ENCODE data around the gene SLC38A1.

The SLC38A1 gene

GRCh38 chr12:46271863-46272262, 3.0 kb upstream of the SLC38A1 start:
- Mint-ChIP-seq H3K4me1 (ENCODE audit: low read depth in 2 of 2) (peaks cover 13 to 21% of the 10 kb centered on the region in 2 donors), H3K36me3 (ENCODE audit: insufficient read depth) (peaks cover 15% of the 10 kb centered on the region)
- ATAC-seq (replicated peaks): no peak

GRCh38 chr12:46269429-46270241, 792 bp upstream of the SLC38A1 start:
- Mint-ChIP-seq H3K27me3 (no peaks in the 10 kb centered on the region), H3K4me1 (ENCODE audit: low read depth in 2 of 2) (peaks cover 13 to 21% of the 10 kb centered on the region in 2 donors), H3K36me3 (ENCODE audit: insufficient read depth) (peaks cover 5% of the 10 kb centered on the region), H3K4me3 (no peak overlapping the region), H3K9me3 (no peaks in the 10 kb centered on the region), H3K27ac (no peak overlapping the region)
- DNase-seq: peak; percentile 28 to 52 (median 33)
- peak; percentile 1 for ATAC-seq (replicated peaks)

More at GRCh38 chr12:46271863-46272262, 3.0 kb upstream of the SLC38A1 start:
- Mint-ChIP-seq H3K27me3 (no peaks in the 10 kb centered on the region), H3K27ac (no peak overlapping the region), H3K9me3 (no peaks in the 10 kb centered on the region), H3K4me3 (no peak overlapping the region)
- DNase-seq: no peak

- peaks cover 12% of the 10 kb centered on the region for H3K36me3 Mint-ChIP-seq (ENCODE audit: insufficient read depth)
- peak; percentile 1 for ATAC-seq (replicated peaks)
- no peak overlapping the region for H3K27ac Mint-ChIP-seq
- H3K4me3 Mint-ChIP-seq: no peak overlapping the region
- DNase-seq: peak; percentile 30 to 45 (median 39)
- H3K9me3 Mint-ChIP-seq: no peaks in the 10 kb centered on the region
- peaks cover 23 to 29% of the 10 kb centered on the region in 2 donors for H3K4me1 Mint-ChIP-seq (ENCODE audit: low read depth in 2 of 2)
- no peaks in the 10 kb centered on the region for H3K27me3 Mint-ChIP-seq
Observed at GRCh38 chr12:46267825-46268582, 839 bp downstream of the SLC38A1 start.

GRCh38 chr12:46267575-46267824, 1.3 kb downstream of the SLC38A1 start:
- Mint-ChIP-seq H3K27ac (no peak overlapping the region), H3K36me3 (ENCODE audit: insufficient read depth) (peaks cover 15% of the 10 kb centered on the region), H3K9me3 (no peaks in the 10 kb centered on the region), H3K4me1 (ENCODE audit: low read depth in 2 of 2) (peaks cover 27% of the 10 kb centered on the region in 2 donors), H3K27me3 (no peaks in the 10 kb centered on the region), H3K4me3 (no peak overlapping the region)
- ATAC-seq (replicated peaks) (no peak), DNase-seq (no peak)

- Mint-ChIP-seq H3K9me3 (no peaks in the 10 kb centered on the region), H3K4me3 (no peak overlapping the region), H3K27me3 (no peaks in the 10 kb centered on the region), H3K4me1 (ENCODE audit: low read depth in 2 of 2) (peaks cover 27% of the 10 kb centered on the region in 2 donors), H3K27ac (no peak overlapping the region), H3K36me3 (ENCODE audit: insufficient read depth) (peaks cover 19% of the 10 kb centered on the region)
- peak; percentile 67 to 74 (median 72) for DNase-seq
- ATAC-seq (replicated peaks): peak; percentile 56
Observed at GRCh38 chr12:46266869-46267574, 1.8 kb downstream of the SLC38A1 start.

GRCh38 chr12:46266382-46266791, 2.5 kb downstream of the SLC38A1 start:
- H3K36me3 Mint-ChIP-seq (ENCODE audit: insufficient read depth): peaks cover 24% of the 10 kb centered on the region
- no peaks in the 10 kb centered on the region for H3K9me3 Mint-ChIP-seq
- ATAC-seq (replicated peaks) (peak; percentile 18), DNase-seq (peak; percentile 16 to 43 (median 33))
- H3K4me1 Mint-ChIP-seq (ENCODE audit: low read depth in 2 of 2): peaks cover 27 to 31% of the 10 kb centered on the region in 2 donors
- H3K27me3 Mint-ChIP-seq: no peaks in the 10 kb centered on the region
- H3K4me3 Mint-ChIP-seq: no peak overlapping the region
- H3K27ac Mint-ChIP-seq: no peak overlapping the region

GRCh38 chr12:46265734-46266133, 3.1 kb downstream of the SLC38A1 start:
- Mint-ChIP-seq H3K4me1 (ENCODE audit: low read depth in 2 of 2) (peaks cover 27 to 30% of the 10 kb centered on the region in 2 donors), H3K4me3 (no peak overlapping the region), H3K27me3 (no peaks in the 10 kb centered on the region), H3K36me3 (ENCODE audit: insufficient read depth) (peaks cover 24% of the 10 kb centered on the region), H3K9me3 (no peaks in the 10 kb centered on the region), H3K27ac (no peak overlapping the region)
- no peak for DNase-seq
- no peak for ATAC-seq (replicated peaks)

- ATAC-seq (replicated peaks) (no peak), DNase-seq (no peak)
- no peaks in the 10 kb centered on the region for H3K9me3 Mint-ChIP-seq
- no peaks in the 10 kb centered on the region for H3K27me3 Mint-ChIP-seq
- H3K36me3 Mint-ChIP-seq (ENCODE audit: insufficient read depth): peaks cover 24% of the 10 kb centered on the region
- no peak overlapping the region for H3K4me3 Mint-ChIP-seq
- no peak overlapping the region for H3K27ac Mint-ChIP-seq
- H3K4me1 Mint-ChIP-seq (ENCODE audit: low read depth in 2 of 2): peaks cover 22 to 27% of the 10 kb centered on the region in 2 donors
Observed at GRCh38 chr12:46265102-46265501, 3.7 kb downstream of the SLC38A1 start.

- Mint-ChIP-seq H3K4me1 (ENCODE audit: low read depth in 2 of 2) (peaks cover 15 to 26% of the 10 kb centered on the region in 2 donors), H3K4me3 (peak overlapping the region in 1 of 2 donors; percentile 58), H3K9me3 (no peaks in the 10 kb centered on the region), H3K27ac (peak overlapping the region in 1 of 2 donors; percentile 23), H3K36me3 (ENCODE audit: insufficient read depth) (peaks cover 20% of the 10 kb centered on the region), H3K27me3 (no peaks in the 10 kb centered on the region)
- DNase-seq (no peak), ATAC-seq (replicated peaks) (no peak)
Observed at GRCh38 chr12:46264057-46264456, 4.8 kb downstream of the SLC38A1 start.

- H3K4me3 Mint-ChIP-seq: peak overlapping the region in 1 of 2 donors; percentile 58
- peaks cover 16 to 22% of the 10 kb centered on the region in 2 donors for H3K4me1 Mint-ChIP-seq (ENCODE audit: low read depth in 2 of 2)
- ATAC-seq (replicated peaks) (no peak), DNase-seq (no peak)
- H3K27ac Mint-ChIP-seq: peak overlapping the region in 1 of 2 donors; percentile 35
- no peaks in the 10 kb centered on the region for H3K9me3 Mint-ChIP-seq
- H3K36me3 Mint-ChIP-seq (ENCODE audit: insufficient read depth): peaks cover 26% of the 10 kb centered on the region
- no peaks in the 10 kb centered on the region for H3K27me3 Mint-ChIP-seq
Observed at GRCh38 chr12:46263140-46264016, 5.5 kb downstream of the SLC38A1 start.

- Mint-ChIP-seq H3K9me3 (no peaks in the 10 kb centered on the region), H3K36me3 (ENCODE audit: insufficient read depth) (peaks cover 38% of the 10 kb centered on the region), H3K27me3 (no peaks in the 10 kb centered on the region), H3K27ac (peak overlapping the region in 1 of 2 donors; percentile 55), H3K4me1 (ENCODE audit: low read depth in 2 of 2) (peaks cover 29 to 30% of the 10 kb centered on the region in 2 donors), H3K4me3 (peak overlapping the region in 1 of 2 donors; percentile 39)
- ATAC-seq (replicated peaks) (no peak), DNase-seq (no peak)
Observed at GRCh38 chr12:46261646-46262045, 7.2 kb downstream of the SLC38A1 start.

- H3K9me3 Mint-ChIP-seq: no peaks in the 10 kb centered on the region
- DNase-seq (no peak), ATAC-seq (replicated peaks) (no peak)
- H3K36me3 Mint-ChIP-seq (ENCODE audit: insufficient read depth): peaks cover 43% of the 10 kb centered on the region
- no peaks in the 10 kb centered on the region for H3K27me3 Mint-ChIP-seq
- H3K27ac Mint-ChIP-seq: peak overlapping the region in 1 of 2 donors; percentile 55
- H3K4me1 Mint-ChIP-seq (ENCODE audit: low read depth in 2 of 2): peaks cover 33 to 34% of the 10 kb centered on the region in 2 donors
- H3K4me3 Mint-ChIP-seq: peak overlapping the region in 1 of 2 donors; percentile 39
Observed at GRCh38 chr12:46260913-46261476, 7.8 kb downstream of the SLC38A1 start.
